PC-3 (cell line): Measurements from ENCODE around the gene MAPK6. TPM values are rescaled to one million over a fixed set of nuclear protein-coding genes. Genes with fewer than 3 reads are reported as not detected.

Source experiments
- ATAC-seq: fragments of 200-7000 bp; cut with Tn5 transposase; 2 replicates; pipeline ENCODE4 v1.9.1; 2020; ENCODE audit warnings: mild to moderate bottlenecking, moderate library complexity
- BruUV-seq: library from RNA; stranded (reverse); fragments of 400-500 nt; replicated peaks from 2 replicates; lab custom pipeline; 2021; lab: Mats Ljungman, UMichigan
- CTCF ChIA-PET: fragments of 300-600 bp; sonication (Branson Sonifier 250); formaldehyde crosslinking; loops from one replicate; lab custom pipeline; 2022; ENCODE audit warnings: antibody characterized with exemption; lab: Charles Lee
- POLR2A ChIA-PET: fragments of 300-600 bp; sonication (Branson Sonifier 250); formaldehyde crosslinking; loops from one replicate; lab custom pipeline; 2022; ENCODE audit warnings: antibody characterized with exemption; ENCODE audit not compliant: unreplicated experiment; lab: Charles Lee
- DNase-seq: peaks from one replicate; pipeline ENCODE4 v3.0.0-alpha.2; 2015
- H2AFZ ChIP-seq: fragments of 300-600 bp; sonication (generic); 2 replicates; pipeline ENCODE4 v1.6.0; 2016; ENCODE audit warnings: antibody characterized with exemption, low read length
- H3F3A ChIP-seq: fragments of 300-600 bp; sonication (generic); one replicate; pipeline ENCODE4 v1.6.0; 2017; ENCODE audit warnings: antibody characterized with exemption, low read length, control low read depth, mild to moderate bottlenecking; ENCODE audit not compliant: unreplicated experiment
- H3K27ac ChIP-seq: fragments of 300-600 bp; sonication (generic); 2 replicates; pipeline ENCODE4 v1.5.1; 2016; ENCODE audit warnings: mild to moderate bottlenecking, low read length
- H3K27me3 ChIP-seq: fragments of 300-600 bp; sonication (generic); 2 replicates; pipeline ENCODE4 v1.6.1; 2016; ENCODE audit warnings: low read length, mixed read lengths
- H3K36me3 ChIP-seq: fragments of 300-600 bp; sonication (generic); 2 replicates; pipeline ENCODE4 v1.6.1; 2016; ENCODE audit warnings: low read depth, mixed run types, low read length, mixed read lengths
- H3K4me1 ChIP-seq: fragments of 300-600 bp; sonication (generic); 2 replicates; pipeline ENCODE4 v1.5.1; 2016; ENCODE audit warnings: low read length; ENCODE audit not compliant: insufficient read depth
- H3K4me2 ChIP-seq: fragments of 300-600 bp; sonication (generic); 2 replicates; pipeline ENCODE4 v1.6.0; 2016; ENCODE audit warnings: low read length
- H3K4me3 ChIP-seq: fragments of 300-600 bp; sonication (generic); 2 replicates; pipeline ENCODE4 v1.5.1; 2016; ENCODE audit warnings: mild to moderate bottlenecking, low read length, mixed read lengths
- H3K79me2 ChIP-seq: fragments of 300-600 bp; sonication (generic); 2 replicates; pipeline ENCODE4 v1.6.1; 2017; ENCODE audit warnings: low read length, mixed read lengths
- H3K9ac ChIP-seq: fragments of 300-600 bp; sonication (generic); 2 replicates; pipeline ENCODE4 v1.6.0; 2016; ENCODE audit warnings: mild to moderate bottlenecking, low read length
- H3K9me2 ChIP-seq: fragments of 300-600 bp; sonication (generic); replicated peaks from 2 replicates; pipeline ENCODE4 v1.6.1; 2016; ENCODE audit warnings: mixed run types, low read length, mixed read lengths
- H3K9me3 ChIP-seq: fragments of 300-600 bp; sonication (generic); 2 replicates; pipeline ENCODE4 v1.6.1; 2016; ENCODE audit warnings: low read length, mixed read lengths
- H4K20me1 ChIP-seq: fragments of 300-600 bp; sonication (generic); 2 replicates; pipeline ENCODE4 v1.6.1; 2016; ENCODE audit warnings: low read length, mixed read lengths
- EZH2 ChIP-seq: fragments of 300-600 bp; sonication (generic); IDR thresholded peaks from one replicate; pipeline ENCODE4 v1.6.1; 2017; ENCODE audit warnings: antibody characterized with exemption, mild to moderate bottlenecking, low read length; ENCODE audit not compliant: unreplicated experiment
- EZH2phosphoT487 ChIP-seq: fragments of 300-600 bp; sonication (generic); IDR thresholded peaks from 2 replicates; pipeline ENCODE4 v1.6.1; 2018; ENCODE audit warnings: mild to moderate bottlenecking, antibody characterized with exemption, low read length, borderline replicate concordance
- intact Hi-C: fragments of 100-400 bp; cut with micrococcal nuclease; formaldehyde crosslinking; loops from 2 replicates; pipeline ENCODE4 v1.9.0; 2023
- total RNA-seq: library from RNA; depleted of rRNA; stranded (reverse); fragments of >200 nt; gene quantifications from 2 replicates; pipeline ENCODE4 v1.2.3, GENCODE V29; 2014
- TF ChIP-seq, protein P1 (sequence below): fragments of 300-600 bp; sonication (generic); conservative IDR thresholded peaks from 2 replicates; pipeline ENCODE4 v1.5.1; 2017; ENCODE audit warnings: antibody characterized with exemption, low read depth, mild to moderate bottlenecking, low read length

Gene MAPK6
- total RNA-seq, 1 experiment from 2014 or later = 22.5 TPM

GRCh38 chr15:51982013-51982769 is 36.8 kb upstream of the MAPK6 start:
- Histone ChIP-seq H3K4me3 (peak overlapping the region; percentile 47), H3F3A (no peaks in the 10 kb centered on the region), H3K9me3 (no peaks in the 10 kb centered on the region), H3K27ac (peak overlapping the region; percentile 53), H4K20me1 (no peaks in the 10 kb centered on the region), H3K36me3 (no peaks in the 10 kb centered on the region), H3K27me3 (no peaks in the 10 kb centered on the region), H3K4me1 (peaks cover 19% of the 10 kb centered on the region), H3K79me2 (no peaks in the 10 kb centered on the region), H3K9ac (peak overlapping the region; percentile 50), H3K9me2 (no peaks in the 10 kb centered on the region), H2AFZ (peak overlapping the region; percentile 57), H3K4me2 (peak overlapping the region; percentile 72)
- peak; percentile 90 for ATAC-seq
- POLR2A ChIA-PET = interaction anchor here (0.7 to 1.0 kb wide), 2 partner anchors 176 to 197 kb away, joined by 7 to 23 read pairs; no protein-coding TSS in a partner anchor
- TSS peak; percentile 71 for BruUV-seq
- intact Hi-C loops = loop anchor here (1.0 to 5.0 kb wide), 5 partner anchors 39 to 158 kb away; no protein-coding TSS in a partner anchor
- TF ChIP-seq EZH2phosphoT487 = no peak
- TF ChIP-seq, protein P1, sequence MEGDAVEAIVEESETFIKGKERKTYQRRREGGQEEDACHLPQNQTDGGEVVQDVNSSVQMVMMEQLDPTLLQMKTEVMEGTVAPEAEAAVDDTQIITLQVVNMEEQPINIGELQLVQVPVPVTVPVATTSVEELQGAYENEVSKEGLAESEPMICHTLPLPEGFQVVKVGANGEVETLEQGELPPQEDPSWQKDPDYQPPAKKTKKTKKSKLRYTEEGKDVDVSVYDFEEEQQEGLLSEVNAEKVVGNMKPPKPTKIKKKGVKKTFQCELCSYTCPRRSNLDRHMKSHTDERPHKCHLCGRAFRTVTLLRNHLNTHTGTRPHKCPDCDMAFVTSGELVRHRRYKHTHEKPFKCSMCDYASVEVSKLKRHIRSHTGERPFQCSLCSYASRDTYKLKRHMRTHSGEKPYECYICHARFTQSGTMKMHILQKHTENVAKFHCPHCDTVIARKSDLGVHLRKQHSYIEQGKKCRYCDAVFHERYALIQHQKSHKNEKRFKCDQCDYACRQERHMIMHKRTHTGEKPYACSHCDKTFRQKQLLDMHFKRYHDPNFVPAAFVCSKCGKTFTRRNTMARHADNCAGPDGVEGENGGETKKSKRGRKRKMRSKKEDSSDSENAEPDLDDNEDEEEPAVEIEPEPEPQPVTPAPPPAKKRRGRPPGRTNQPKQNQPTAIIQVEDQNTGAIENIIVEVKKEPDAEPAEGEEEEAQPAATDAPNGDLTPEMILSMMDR = peak; percentile 72
- no peak for TF ChIP-seq EZH2
- DNase-seq = peak; percentile 76
- CTCF ChIA-PET = interaction anchor here (1.4 kb wide), 1 partner anchor 97 kb away, joined by 5 read pairs; no protein-coding TSS in a partner anchor

DNA sequence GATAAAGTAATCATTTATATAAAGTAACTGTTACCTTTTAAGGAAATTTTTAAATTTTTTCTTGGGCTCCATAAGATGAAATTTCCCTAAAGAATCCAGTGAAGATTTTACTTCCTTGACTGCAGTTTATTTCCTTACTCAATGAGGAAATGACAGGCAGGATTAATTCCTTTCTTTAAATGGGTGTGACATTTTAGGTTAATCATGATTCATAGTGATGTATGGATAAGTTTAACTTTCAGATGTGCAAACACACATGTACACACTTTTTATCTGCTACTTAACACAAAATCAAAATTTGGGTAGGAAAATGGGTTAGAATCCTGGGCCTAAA is 36.3 kb upstream of the MAPK6 start:
- CTCF ChIA-PET = no interaction called here
- DNase-seq (peak; percentile 32), ATAC-seq (peak; percentile 39)
- H2AFZ ChIP-seq = no peak overlapping the region
- H3K36me3 ChIP-seq = no peaks in the 10 kb centered on the region
- H4K20me1 ChIP-seq = no peaks in the 10 kb centered on the region
- peak overlapping the region; percentile 50 for H3K9ac ChIP-seq
- POLR2A ChIA-PET = no interaction called here
- H3K9me2 ChIP-seq = no peaks in the 10 kb centered on the region
- no peak overlapping the region for H3K4me3 ChIP-seq
- H3K4me1 ChIP-seq = peaks cover 19% of the 10 kb centered on the region
- no peaks in the 10 kb centered on the region for H3K9me3 ChIP-seq
- peak overlapping the region; percentile 72; the same call in 1 of the 2 replicates for H3K4me2 ChIP-seq
- no TSS peak for BruUV-seq
- TF ChIP-seq, protein P1 = no peak
- TF ChIP-seq EZH2phosphoT487 (no peak), EZH2 (no peak)
- H3F3A ChIP-seq = no peaks in the 10 kb centered on the region
- H3K27me3 ChIP-seq = no peaks in the 10 kb centered on the region
- no peaks in the 10 kb centered on the region for H3K79me2 ChIP-seq
- H3K27ac ChIP-seq = peak overlapping the region; percentile 53
- intact Hi-C loops = loop anchor here (1.0 to 5.0 kb wide), 5 partner anchors 39 to 158 kb away; no protein-coding TSS in a partner anchor

DNA sequence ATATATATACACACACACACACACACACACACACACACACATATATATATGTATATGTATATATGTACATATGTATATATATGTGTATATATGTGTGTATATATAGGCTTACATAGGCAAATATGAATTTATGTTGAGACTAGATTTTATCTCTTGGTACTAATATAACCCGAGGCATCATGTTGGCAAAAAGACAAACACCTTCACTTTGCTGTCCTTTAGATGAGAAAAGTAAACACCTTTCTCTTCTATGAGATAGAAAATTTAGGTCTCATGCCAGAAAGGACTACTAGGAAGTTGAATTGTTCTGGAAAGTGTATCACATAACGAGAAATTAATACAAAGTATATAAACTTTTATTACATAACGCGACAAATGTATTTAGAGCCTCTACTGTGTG is 27.9 kb upstream of the MAPK6 start:
- H3K4me3 ChIP-seq = no peak overlapping the region
- ATAC-seq = no peak
- ChIA-PET POLR2A (no interaction called here), CTCF (no interaction called here)
- H3K4me2 ChIP-seq = no peak overlapping the region
- no peak for DNase-seq
- intact Hi-C loops = no loop called here
- H3K9me2 ChIP-seq = no peaks in the 10 kb centered on the region
- no peaks in the 10 kb centered on the region for H4K20me1 ChIP-seq
- H2AFZ ChIP-seq = no peak overlapping the region
- H3K79me2 ChIP-seq = no peaks in the 10 kb centered on the region
- no peaks in the 10 kb centered on the region for H3K27me3 ChIP-seq
- TF ChIP-seq EZH2 = no peak
- TF ChIP-seq EZH2phosphoT487 = no peak
- TF ChIP-seq, protein P1 = no peak
- H3K9ac ChIP-seq = no peak overlapping the region
- peaks cover 34% of the 10 kb centered on the region for H3K4me1 ChIP-seq
- peaks cover 4% of the 10 kb centered on the region for H3F3A ChIP-seq
- no peak overlapping the region for H3K27ac ChIP-seq
- H3K9me3 ChIP-seq = no peaks in the 10 kb centered on the region
- H3K36me3 ChIP-seq = no peaks in the 10 kb centered on the region
- no TSS peak for BruUV-seq
